ENCODE results near the gene GGT1. TPM values are rescaled to one million over a fixed set of nuclear protein-coding genes. Genes with fewer than 3 reads are reported as not detected.
"Not testable (repeated sequence)": the region's sequence is repeated elsewhere in the genome, so short reads cannot be mapped to it uniquely, and the experiment has no call there.

Gene GGT1
- polyA plus RNA-seq, 1 donor (not counting 4 experiments of a cell fraction or from before 2014, with no cell fraction given) = 5.8 TPM

GRCh38 chr22:24607429-24607983 lies 4.5 kb downstream of the GGT1 start:
- H2AFZ ChIP-seq (ENCODE audit: control insufficient read depth, low read length); H3K9me1 ChIP-seq (ENCODE audit: control insufficient read depth, extremely low read depth, insufficient read depth, low read length); FAIRE-seq; dilution Hi-C loops (cut with MboI; ENCODE audit: extremely low pct_ligation_motif_present, low sequenced_read_pairs); H3K27ac ChIP-seq (ENCODE audit: control insufficient read depth, insufficient read depth, low read length); H3K9me3 ChIP-seq (ENCODE audit: control insufficient read depth, low read depth, low read length); H3K79me2 ChIP-seq (ENCODE audit: control insufficient read depth, insufficient read depth, low read length); H3K36me3 ChIP-seq (ENCODE audit: control insufficient read depth in 2 of 2, extremely low read depth in 1 of 2, insufficient read depth in 2 of 2, low read length in 2 of 2); H4K20me1 ChIP-seq (ENCODE audit: control insufficient read depth, extremely low read depth, insufficient read depth, low read length); DNase-seq (ENCODE audit: low read depth, low spot score); H3K4me3 ChIP-seq (ENCODE audit: control insufficient read depth in 2 of 3, extremely low read depth in 1 of 3, insufficient read depth in 2 of 3, low read depth in 1 of 3, low read length in 3 of 3); H3K4me1 ChIP-seq (ENCODE audit: control insufficient read depth, extremely low read depth, insufficient read depth, low read length); H3K4me2 ChIP-seq (ENCODE audit: control insufficient read depth, extremely low read depth, insufficient read depth, low read depth, low read length); H3K27me3 ChIP-seq (ENCODE audit: control insufficient read depth, extremely low read depth, insufficient read depth, low read length); H3K9ac ChIP-seq (ENCODE audit: control insufficient read depth, extremely low read depth, insufficient read depth, low read length): not testable (repeated sequence)

- H3K27me3 ChIP-seq (ENCODE audit: control insufficient read depth, extremely low read depth, insufficient read depth, low read length); H2AFZ ChIP-seq (ENCODE audit: control insufficient read depth, low read length); H4K20me1 ChIP-seq (ENCODE audit: control insufficient read depth, extremely low read depth, insufficient read depth, low read length); H3K9ac ChIP-seq (ENCODE audit: control insufficient read depth, extremely low read depth, insufficient read depth, low read length); H3K27ac ChIP-seq (ENCODE audit: control insufficient read depth, insufficient read depth, low read length); dilution Hi-C loops (cut with MboI; ENCODE audit: extremely low pct_ligation_motif_present, low sequenced_read_pairs); H3K4me3 ChIP-seq (ENCODE audit: control insufficient read depth in 2 of 3, extremely low read depth in 1 of 3, insufficient read depth in 2 of 3, low read depth in 1 of 3, low read length in 3 of 3); H3K9me1 ChIP-seq (ENCODE audit: control insufficient read depth, extremely low read depth, insufficient read depth, low read length); FAIRE-seq; DNase-seq (ENCODE audit: low read depth, low spot score); H3K4me1 ChIP-seq (ENCODE audit: control insufficient read depth, extremely low read depth, insufficient read depth, low read length); H3K9me3 ChIP-seq (ENCODE audit: control insufficient read depth, low read depth, low read length); H3K4me2 ChIP-seq (ENCODE audit: control insufficient read depth, extremely low read depth, insufficient read depth, low read depth, low read length); H3K36me3 ChIP-seq (ENCODE audit: control insufficient read depth in 2 of 2, extremely low read depth in 1 of 2, insufficient read depth in 2 of 2, low read length in 2 of 2); H3K79me2 ChIP-seq (ENCODE audit: control insufficient read depth, insufficient read depth, low read length): not testable (repeated sequence)
Measured at GRCh38 chr22:24608327-24608726, 5.3 kb downstream of the GGT1 start.

GRCh38 chr22:24609888-24610287 lies 6.9 kb downstream of the GGT1 start:
- dilution Hi-C loops (cut with MboI; ENCODE audit: extremely low pct_ligation_motif_present, low sequenced_read_pairs); H3K9me3 ChIP-seq (ENCODE audit: control insufficient read depth, low read depth, low read length); H3K27ac ChIP-seq (ENCODE audit: control insufficient read depth, insufficient read depth, low read length); H3K9ac ChIP-seq (ENCODE audit: control insufficient read depth, extremely low read depth, insufficient read depth, low read length); H3K79me2 ChIP-seq (ENCODE audit: control insufficient read depth, insufficient read depth, low read length); FAIRE-seq; H4K20me1 ChIP-seq (ENCODE audit: control insufficient read depth, extremely low read depth, insufficient read depth, low read length); H3K27me3 ChIP-seq (ENCODE audit: control insufficient read depth, extremely low read depth, insufficient read depth, low read length); H3K9me1 ChIP-seq (ENCODE audit: control insufficient read depth, extremely low read depth, insufficient read depth, low read length); H3K36me3 ChIP-seq (ENCODE audit: control insufficient read depth in 2 of 2, extremely low read depth in 1 of 2, insufficient read depth in 2 of 2, low read length in 2 of 2); DNase-seq (ENCODE audit: low read depth, low spot score); H3K4me1 ChIP-seq (ENCODE audit: control insufficient read depth, extremely low read depth, insufficient read depth, low read length); H3K4me2 ChIP-seq (ENCODE audit: control insufficient read depth, extremely low read depth, insufficient read depth, low read depth, low read length); H2AFZ ChIP-seq (ENCODE audit: control insufficient read depth, low read length); H3K4me3 ChIP-seq (ENCODE audit: control insufficient read depth in 2 of 3, extremely low read depth in 1 of 3, insufficient read depth in 2 of 3, low read depth in 1 of 3, low read length in 3 of 3): not testable (repeated sequence)

- H3K9me1 ChIP-seq (ENCODE audit: control insufficient read depth, extremely low read depth, insufficient read depth, low read length); H3K9me3 ChIP-seq (ENCODE audit: control insufficient read depth, low read depth, low read length); DNase-seq (ENCODE audit: low read depth, low spot score); H3K79me2 ChIP-seq (ENCODE audit: control insufficient read depth, insufficient read depth, low read length); FAIRE-seq; H3K4me2 ChIP-seq (ENCODE audit: control insufficient read depth, extremely low read depth, insufficient read depth, low read depth, low read length); H3K4me3 ChIP-seq (ENCODE audit: control insufficient read depth in 2 of 3, extremely low read depth in 1 of 3, insufficient read depth in 2 of 3, low read depth in 1 of 3, low read length in 3 of 3); dilution Hi-C loops (cut with MboI; ENCODE audit: extremely low pct_ligation_motif_present, low sequenced_read_pairs); H3K4me1 ChIP-seq (ENCODE audit: control insufficient read depth, extremely low read depth, insufficient read depth, low read length); H3K27me3 ChIP-seq (ENCODE audit: control insufficient read depth, extremely low read depth, insufficient read depth, low read length); H4K20me1 ChIP-seq (ENCODE audit: control insufficient read depth, extremely low read depth, insufficient read depth, low read length); H3K27ac ChIP-seq (ENCODE audit: control insufficient read depth, insufficient read depth, low read length); H2AFZ ChIP-seq (ENCODE audit: control insufficient read depth, low read length); H3K9ac ChIP-seq (ENCODE audit: control insufficient read depth, extremely low read depth, insufficient read depth, low read length); H3K36me3 ChIP-seq (ENCODE audit: control insufficient read depth in 2 of 2, extremely low read depth in 1 of 2, insufficient read depth in 2 of 2, low read length in 2 of 2): not testable (repeated sequence)
Measured at GRCh38 chr22:24614794-24615193, 11.8 kb downstream of the GGT1 start.

GRCh38 chr22:24621244-24621643 lies 18.3 kb downstream of the GGT1 start:
- FAIRE-seq; H3K4me1 ChIP-seq (ENCODE audit: control insufficient read depth, extremely low read depth, insufficient read depth, low read length); dilution Hi-C loops (cut with MboI; ENCODE audit: extremely low pct_ligation_motif_present, low sequenced_read_pairs); DNase-seq (ENCODE audit: low read depth, low spot score); H4K20me1 ChIP-seq (ENCODE audit: control insufficient read depth, extremely low read depth, insufficient read depth, low read length); H3K9ac ChIP-seq (ENCODE audit: control insufficient read depth, extremely low read depth, insufficient read depth, low read length); H3K9me3 ChIP-seq (ENCODE audit: control insufficient read depth, low read depth, low read length); H3K27me3 ChIP-seq (ENCODE audit: control insufficient read depth, extremely low read depth, insufficient read depth, low read length); H3K36me3 ChIP-seq (ENCODE audit: control insufficient read depth in 2 of 2, extremely low read depth in 1 of 2, insufficient read depth in 2 of 2, low read length in 2 of 2); H3K79me2 ChIP-seq (ENCODE audit: control insufficient read depth, insufficient read depth, low read length); H3K4me3 ChIP-seq (ENCODE audit: control insufficient read depth in 2 of 3, extremely low read depth in 1 of 3, insufficient read depth in 2 of 3, low read depth in 1 of 3, low read length in 3 of 3); H3K9me1 ChIP-seq (ENCODE audit: control insufficient read depth, extremely low read depth, insufficient read depth, low read length); H3K27ac ChIP-seq (ENCODE audit: control insufficient read depth, insufficient read depth, low read length); H2AFZ ChIP-seq (ENCODE audit: control insufficient read depth, low read length); H3K4me2 ChIP-seq (ENCODE audit: control insufficient read depth, extremely low read depth, insufficient read depth, low read depth, low read length): not testable (repeated sequence)

Data from keratinocyte (primary cell).